AG10803 (cell line): ENCODE results near the gene GPC5.
"Not testable (repeated sequence)": the region's sequence is repeated elsewhere in the genome, so short reads cannot be mapped to it uniquely, and the experiment has no call there.

Experiments used
- DNase-seq: peaks from one replicate; pipeline ENCODE4 v3.0.0; 2010; ENCODE audit warnings: low read depth
- H3K4me3 ChIP-seq: 2 replicates; pipeline ENCODE4 v1.5.1; 2011; ENCODE audit warnings: mild to moderate bottlenecking, low read length, control low read depth
- CTCF ChIP-seq: conservative IDR thresholded peaks from 2 replicates; pipeline ENCODE4 v1.5.1; 2011; ENCODE audit warnings: mild to moderate bottlenecking, low read length, control low read depth, inconsistent platforms

The GPC5 gene

GRCh38 chr13:92873029-92873428 lies 1474.6 kb downstream of the GPC5 start:
- TF ChIP-seq CTCF: no peak

GRCh38 chr13:92886535-92887077 lies 1488.2 kb downstream of the GPC5 start:
- no peak for DNase-seq
- no peak for TF ChIP-seq CTCF
- no peak overlapping the region for H3K4me3 ChIP-seq

More at GRCh38 chr13:92873029-92873428, 1474.6 kb downstream of the GPC5 start:
- no peak for DNase-seq
- H3K4me3 ChIP-seq: no peak overlapping the region

DNA sequence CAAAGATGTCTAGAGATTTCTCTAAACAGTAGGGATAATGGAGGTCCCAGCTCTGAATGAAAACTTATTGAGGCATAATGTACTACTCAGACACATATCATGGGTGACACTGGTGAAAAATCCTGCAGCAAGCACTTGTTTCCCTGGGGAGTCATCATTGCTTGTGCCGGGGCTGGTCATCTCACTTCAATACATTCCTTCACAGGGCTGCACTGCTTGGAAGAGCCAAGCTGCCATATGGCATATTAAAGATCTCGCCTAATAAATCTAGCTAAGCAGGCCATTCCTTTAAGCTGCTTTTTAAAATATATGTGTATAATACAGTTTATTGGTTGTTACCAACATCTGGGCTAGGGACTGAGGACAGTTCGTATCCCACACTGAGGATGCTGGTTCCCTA lies 1496.0 kb downstream of the GPC5 start:
- TF ChIP-seq CTCF: no peak
- no peak for DNase-seq

DNA sequence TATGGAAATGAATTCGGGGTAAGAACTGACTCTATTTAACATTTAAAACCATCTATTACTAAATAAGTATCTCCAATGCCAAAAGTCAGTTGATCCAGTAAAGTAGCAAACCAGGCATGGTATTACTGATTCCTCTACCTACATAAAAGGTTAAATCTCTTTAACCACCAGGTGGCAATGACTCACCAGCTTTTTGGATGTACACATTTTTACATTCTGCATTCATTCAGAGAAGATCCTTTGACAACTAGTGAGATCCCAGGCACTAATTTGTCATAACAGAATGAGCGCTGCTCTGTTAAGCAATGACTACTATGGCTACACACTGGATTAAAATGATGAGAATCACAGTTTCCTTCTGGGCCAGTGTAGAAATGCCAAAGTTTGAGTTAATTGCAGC lies 1498.4 kb downstream of the GPC5 start:
- peak; percentile 1 for DNase-seq
- no peak for TF ChIP-seq CTCF
- H3K4me3 ChIP-seq: no peak overlapping the region

More for the DNA sequence above, 1496.0 kb downstream of the GPC5 start:
- H3K4me3 ChIP-seq: no peak overlapping the region

- H3K4me3 ChIP-seq, DNase-seq: not testable (repeated sequence)
Measured at GRCh38 chr13:92898946-92899345, 1500.5 kb downstream of the GPC5 start.

GRCh38 chr13:92900446-92900845 lies 1502.0 kb downstream of the GPC5 start:
- no peak for TF ChIP-seq CTCF
- H3K4me3 ChIP-seq: no peak overlapping the region
- no peak for DNase-seq

DNA sequence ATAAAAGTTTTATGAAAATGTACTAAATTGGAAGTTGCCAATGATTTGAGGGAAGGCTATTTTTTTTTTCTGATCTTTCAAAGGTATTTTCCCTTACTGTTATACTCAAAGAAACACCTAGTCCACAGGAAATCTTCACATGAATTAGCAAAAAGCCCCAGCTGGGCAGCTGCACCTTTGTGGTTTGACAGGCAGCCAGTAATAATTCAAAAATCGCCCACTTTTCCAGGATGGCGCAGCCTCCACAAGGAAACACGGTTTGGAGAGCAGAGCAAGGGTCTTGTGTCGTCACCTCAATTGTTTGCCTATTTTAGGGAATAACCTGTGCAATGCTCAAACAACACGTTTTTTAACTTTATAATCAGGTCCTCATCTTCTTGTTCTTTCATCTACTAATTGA lies 1503.3 kb downstream of the GPC5 start:
- no peak for DNase-seq
- TF ChIP-seq CTCF: no peak
- no peak overlapping the region for H3K4me3 ChIP-seq

DNA sequence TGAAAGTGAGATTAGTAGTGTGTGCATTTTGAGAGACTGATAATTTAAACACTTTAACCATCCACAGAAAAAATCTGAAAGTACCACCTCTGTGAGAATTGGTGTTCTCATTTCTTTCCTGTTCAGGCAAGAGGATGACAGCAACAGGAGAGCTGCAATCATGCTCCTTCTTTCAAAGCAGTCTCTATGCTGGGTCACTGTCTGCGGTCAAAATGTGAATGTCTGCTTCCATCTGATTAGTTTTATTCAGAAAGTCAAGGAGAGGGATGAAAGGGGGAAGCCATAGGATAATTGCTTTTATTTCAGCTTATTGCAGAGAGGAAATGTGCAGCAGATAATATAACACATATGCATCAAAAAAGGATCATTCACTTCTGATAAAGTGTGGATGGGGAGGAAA lies 1514.2 kb downstream of the GPC5 start:
- H3K4me3 ChIP-seq: no peak overlapping the region
- DNase-seq: no peak
- no peak for TF ChIP-seq CTCF
